Measurements from ENCODE around the gene CCRL2. TPM values are rescaled to one million over a fixed set of nuclear protein-coding genes. Genes with fewer than 3 reads are reported as not detected.
"Not testable (repeated sequence)": the region's sequence is repeated elsewhere in the genome, so short reads cannot be mapped to it uniquely, and the experiment has no call there.

CCRL2 gene
- total RNA-seq, 2 donors from 2014 or later = 2.1 to 3.1 TPM

DNA sequence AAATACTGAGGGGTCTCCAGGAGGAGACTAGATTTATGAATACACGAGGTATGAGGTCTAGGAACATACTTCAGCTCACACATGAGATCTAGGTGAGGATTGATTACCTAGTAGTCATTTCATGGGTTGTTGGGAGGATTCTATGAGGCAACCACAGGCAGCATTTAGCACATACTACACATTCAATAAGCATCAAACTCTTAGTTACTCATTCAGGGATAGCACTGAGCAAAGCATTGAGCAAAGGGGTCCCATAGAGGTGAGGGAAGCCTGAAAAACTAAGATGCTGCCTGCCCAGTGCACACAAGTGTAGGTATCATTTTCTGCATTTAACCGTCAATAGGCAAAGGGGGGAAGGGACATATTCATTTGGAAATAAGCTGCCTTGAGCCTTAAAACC is 31.8 kb upstream of the CCRL2 start:
- ATAC-seq (no peak), DNase-seq (no peak)
- intact Hi-C loops (cut with DNase I) = loop anchor here in 1 of 2 donors (5.0 to 10.0 kb wide), 2 partner anchors 100 to 283 kb away; no protein-coding TSS in a partner anchor

- no peak for ATAC-seq
- no peak for DNase-seq
- intact Hi-C loops (cut with DNase I) = loop anchor here in 1 of 2 donors (5.0 to 10.0 kb wide), 2 partner anchors 101 to 284 kb away; no protein-coding TSS in a partner anchor
These were observed 31.2 kb upstream of the CCRL2 start for GRCh38 chr3:46375814-46376213.

GRCh38 chr3:46378426-46378942 is 28.6 kb upstream of the CCRL2 start:
- peak; percentile 60 for DNase-seq
- peak; percentile 53 to 65 for ATAC-seq
- intact Hi-C loops (cut with DNase I) = loop anchor here in 1 of 2 donors (5.0 to 10.0 kb wide), 2 partner anchors 104 to 286 kb away; no protein-coding TSS in a partner anchor

GRCh38 chr3:46380471-46381221 is 26.4 kb upstream of the CCRL2 start:
- DNase-seq = no peak
- intact Hi-C loops (cut with DNase I) = no loop called here
- peak in 1 of 2 donors; percentile 27 for ATAC-seq

- intact Hi-C loops (cut with DNase I) = no loop called here
- DNase-seq (no peak), ATAC-seq (no peak)
These were observed 25.4 kb upstream of the CCRL2 start for GRCh38 chr3:46381625-46382024.

GRCh38 chr3:46383211-46383950 is 23.7 kb upstream of the CCRL2 start:
- DNase-seq (no peak), ATAC-seq (no peak)
- intact Hi-C loops (cut with DNase I) = no loop called here

DNA sequence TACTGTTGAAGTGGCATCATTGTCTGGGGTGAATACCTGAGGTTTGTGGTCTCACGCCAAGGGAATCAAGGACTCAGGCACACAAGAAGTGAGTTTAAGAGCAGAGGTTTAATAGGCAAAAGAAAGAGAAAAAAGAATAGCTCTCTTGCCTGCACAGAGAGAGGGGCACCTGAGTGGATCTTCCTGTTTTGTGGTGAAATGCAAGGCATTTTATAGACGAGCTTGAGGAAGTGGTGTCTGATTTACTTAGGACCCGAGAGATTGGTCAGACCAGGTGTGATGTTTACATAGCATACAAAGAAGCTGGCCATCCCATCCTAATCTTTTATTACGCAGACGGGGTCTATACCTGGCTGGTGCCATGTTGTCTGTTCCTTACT is 23.1 kb upstream of the CCRL2 start:
- DNase-seq = no peak
- intact Hi-C loops (cut with DNase I) = no loop called here
- ATAC-seq = no peak

DNA sequence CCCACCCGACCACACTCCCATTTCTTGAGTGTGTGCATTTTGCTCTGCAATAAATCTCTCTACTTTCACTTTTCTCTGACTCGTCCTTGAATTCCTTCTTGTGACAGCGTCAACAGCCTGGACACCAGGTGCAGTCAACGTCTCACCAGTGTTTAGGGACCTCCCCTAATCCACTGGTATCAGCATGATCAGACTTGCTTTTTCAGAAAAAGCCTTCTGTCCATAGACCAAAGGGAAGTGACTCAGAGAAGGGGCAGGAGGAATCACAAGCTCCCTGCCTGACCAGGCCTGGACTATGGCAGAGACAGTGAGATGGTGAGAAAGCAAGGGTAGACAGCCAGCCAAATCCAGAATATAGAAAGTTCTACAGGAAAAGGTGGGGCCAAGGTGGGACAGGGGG is 20.9 kb upstream of the CCRL2 start:
- intact Hi-C loops (cut with DNase I) = no loop called here
- DNase-seq (no peak), ATAC-seq (peak in 1 of 2 donors; percentile 34)

- DNase-seq; intact Hi-C loops (cut with DNase I); ATAC-seq: not testable (repeated sequence)
These were observed 18.2 kb upstream of the CCRL2 start for GRCh38 chr3:46388847-46389246.

- ATAC-seq (no peak), DNase-seq (no peak)
- intact Hi-C loops (cut with DNase I) = no loop called here
These were observed 17.8 kb upstream of the CCRL2 start for GRCh38 chr3:46389306-46389705.

DNA sequence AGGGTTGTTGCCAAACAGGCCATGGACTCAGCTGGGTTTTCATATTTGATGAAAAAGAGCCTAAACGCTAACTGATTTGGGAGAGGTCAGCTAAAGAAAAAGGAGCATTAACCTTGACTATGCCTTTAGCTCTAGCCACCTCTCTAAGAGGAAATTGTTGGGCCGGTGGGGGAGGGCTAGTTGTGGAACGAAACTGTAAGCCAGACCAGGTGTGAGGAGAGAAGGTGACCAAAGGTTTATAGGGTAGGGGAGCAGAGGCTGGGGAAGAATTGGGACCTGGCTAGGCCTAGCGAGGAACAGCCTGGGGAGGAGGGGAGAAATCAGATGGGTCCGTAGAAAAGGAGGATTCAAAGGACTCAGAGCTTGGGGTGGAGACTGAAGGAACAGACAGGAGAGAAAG is 15.5 kb upstream of the CCRL2 start:
- DNase-seq; intact Hi-C loops (cut with DNase I); ATAC-seq: not testable (repeated sequence)

DNA sequence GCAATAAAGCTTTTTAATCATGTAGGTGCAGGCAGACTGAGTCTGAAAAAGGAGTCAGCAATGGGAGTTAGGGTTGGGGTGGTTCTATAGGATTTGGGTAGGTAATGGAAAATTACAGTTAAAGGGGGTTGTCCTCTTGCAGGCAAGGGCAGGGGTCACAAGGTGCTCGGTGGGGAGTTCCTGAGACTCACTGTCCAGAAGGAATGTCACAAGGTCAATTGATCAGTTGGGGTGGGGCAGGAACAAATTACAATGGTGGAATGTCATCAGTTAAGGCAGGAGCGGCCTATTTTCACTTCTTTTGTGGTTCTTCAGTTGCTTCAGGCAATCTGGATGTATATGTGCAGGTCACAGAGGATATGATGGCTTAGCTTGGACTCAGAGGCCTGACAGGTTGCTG is 14.0 kb upstream of the CCRL2 start:
- intact Hi-C loops (cut with DNase I) = no loop called here
- ATAC-seq (no peak), DNase-seq (no peak)

DNA sequence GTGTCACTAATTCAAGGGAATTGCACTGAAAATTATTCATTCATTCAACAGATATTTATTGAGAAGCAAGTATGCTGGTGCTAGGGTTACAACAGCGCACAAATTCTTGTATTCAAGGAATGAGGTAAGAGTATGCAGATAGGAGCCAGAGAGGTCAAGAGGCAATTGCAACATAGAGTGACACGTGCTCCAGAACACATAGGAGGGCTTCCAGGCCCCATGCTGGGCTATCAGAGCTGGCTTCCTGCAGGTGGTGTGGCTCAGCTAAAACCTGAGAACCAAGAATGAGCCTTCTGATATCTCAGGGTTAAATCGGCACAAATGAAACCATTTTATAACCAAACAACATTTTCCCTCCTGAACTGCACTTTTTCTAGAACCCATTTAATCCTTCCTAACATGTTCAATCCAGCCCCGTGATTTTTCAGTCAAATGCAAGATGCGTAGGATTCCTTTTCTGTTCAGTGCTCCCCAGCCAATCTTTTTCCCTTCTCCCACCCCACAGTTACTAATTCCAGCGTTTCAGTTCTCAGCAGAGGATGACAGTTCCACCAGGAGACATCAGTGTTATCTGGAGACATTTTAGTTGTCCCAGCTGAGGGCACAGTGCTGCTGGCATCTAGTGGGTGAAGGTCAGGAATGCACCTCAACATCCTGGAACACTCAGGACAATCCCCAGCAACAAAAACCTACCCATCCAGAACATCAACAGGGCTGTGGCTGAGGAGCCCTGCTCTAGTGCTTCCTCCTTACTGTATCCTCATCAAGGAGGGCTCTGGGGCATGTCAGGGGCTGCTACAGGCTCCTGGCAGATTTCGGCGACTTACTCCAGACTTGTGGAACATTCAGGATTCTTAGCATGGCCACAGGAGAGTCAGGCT is 13.3 kb upstream of the CCRL2 start:
- no peak for DNase-seq
- intact Hi-C loops (cut with DNase I) = no loop called here
- ATAC-seq = peak; percentile 44 to 84

- peak; percentile 36 to 77 for ATAC-seq
- DNase-seq = no peak
- intact Hi-C loops (cut with DNase I) = no loop called here
These were observed 11.8 kb upstream of the CCRL2 start for GRCh38 chr3:46395210-46395661.

- intact Hi-C loops (cut with DNase I) = no loop called here
- ATAC-seq (peak in 1 of 2 donors; percentile 15), DNase-seq (no peak)
These were observed 11.1 kb upstream of the CCRL2 start for GRCh38 chr3:46395766-46396530.

GRCh38 chr3:46397111-46397510 is 9.9 kb upstream of the CCRL2 start:
- DNase-seq (no peak), ATAC-seq (no peak)
- intact Hi-C loops (cut with DNase I) = no loop called here

DNA sequence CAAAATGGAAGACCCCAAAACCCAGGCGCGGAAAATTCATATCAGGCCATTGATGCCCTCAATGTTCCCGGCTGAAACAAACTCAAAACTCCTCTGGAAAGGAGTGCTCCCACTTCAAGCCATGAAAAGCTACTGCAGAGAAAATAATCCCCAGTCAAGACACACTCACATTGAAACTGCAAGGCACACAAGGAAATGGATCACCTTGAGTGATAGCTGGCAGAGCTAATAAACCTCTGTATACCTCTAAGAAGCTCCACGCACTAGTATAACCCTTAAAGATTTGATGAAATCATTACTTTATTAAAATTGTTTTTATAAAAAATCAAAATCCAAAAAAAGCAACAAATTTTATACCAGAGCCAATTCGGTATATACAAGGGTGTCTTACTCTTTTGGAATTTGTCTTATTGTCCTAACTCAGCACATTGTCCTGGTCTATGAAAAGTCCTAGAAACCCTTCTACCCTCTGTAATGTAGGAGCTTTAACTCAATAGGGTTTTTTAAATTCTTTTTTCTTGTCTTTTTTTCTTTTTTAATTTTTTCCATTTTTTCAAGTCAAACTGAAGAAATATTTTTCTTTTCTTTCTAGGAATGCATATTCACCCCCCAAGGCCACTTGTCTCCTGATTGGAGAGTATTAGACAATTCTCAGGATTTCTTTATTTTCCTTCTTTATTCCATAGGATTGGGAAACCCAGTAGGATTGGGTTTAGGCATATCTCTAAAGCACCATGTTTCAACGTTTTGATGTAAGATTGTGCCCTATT is 8.7 kb upstream of the CCRL2 start:
- intact Hi-C loops (cut with DNase I) = no loop called here
- DNase-seq = no peak
- ATAC-seq = no peak

DNA sequence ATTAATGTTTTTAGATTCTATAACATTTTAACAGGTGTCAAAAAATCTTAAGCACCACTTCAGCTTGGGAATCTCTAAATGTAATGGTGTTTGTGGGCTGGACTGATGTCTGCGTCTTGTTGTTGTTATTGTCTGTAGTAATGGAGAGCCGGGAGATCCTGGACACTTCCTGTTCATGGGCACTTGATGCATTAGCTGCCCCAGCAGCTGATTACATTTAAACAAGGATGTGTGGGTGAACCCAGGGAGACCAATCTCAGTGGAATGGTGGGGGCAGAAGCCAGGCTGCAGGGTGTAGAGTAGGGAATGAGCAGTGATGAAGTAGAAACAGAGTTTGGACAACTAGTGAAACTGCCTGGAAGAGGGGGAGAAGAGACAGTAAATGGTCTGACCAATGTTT is 8.0 kb upstream of the CCRL2 start:
- intact Hi-C loops (cut with DNase I) = no loop called here
- DNase-seq (no peak), ATAC-seq (no peak)

Data from left cardiac atrium (tissue), 4 donors.